Measurements from ENCODE around the gene CORO7. TPM values are rescaled to one million over a fixed set of nuclear protein-coding genes. Genes with fewer than 3 reads are reported as not detected.

CORO7 gene
- total RNA-seq, 1 donor = 17.7 TPM

DNA sequence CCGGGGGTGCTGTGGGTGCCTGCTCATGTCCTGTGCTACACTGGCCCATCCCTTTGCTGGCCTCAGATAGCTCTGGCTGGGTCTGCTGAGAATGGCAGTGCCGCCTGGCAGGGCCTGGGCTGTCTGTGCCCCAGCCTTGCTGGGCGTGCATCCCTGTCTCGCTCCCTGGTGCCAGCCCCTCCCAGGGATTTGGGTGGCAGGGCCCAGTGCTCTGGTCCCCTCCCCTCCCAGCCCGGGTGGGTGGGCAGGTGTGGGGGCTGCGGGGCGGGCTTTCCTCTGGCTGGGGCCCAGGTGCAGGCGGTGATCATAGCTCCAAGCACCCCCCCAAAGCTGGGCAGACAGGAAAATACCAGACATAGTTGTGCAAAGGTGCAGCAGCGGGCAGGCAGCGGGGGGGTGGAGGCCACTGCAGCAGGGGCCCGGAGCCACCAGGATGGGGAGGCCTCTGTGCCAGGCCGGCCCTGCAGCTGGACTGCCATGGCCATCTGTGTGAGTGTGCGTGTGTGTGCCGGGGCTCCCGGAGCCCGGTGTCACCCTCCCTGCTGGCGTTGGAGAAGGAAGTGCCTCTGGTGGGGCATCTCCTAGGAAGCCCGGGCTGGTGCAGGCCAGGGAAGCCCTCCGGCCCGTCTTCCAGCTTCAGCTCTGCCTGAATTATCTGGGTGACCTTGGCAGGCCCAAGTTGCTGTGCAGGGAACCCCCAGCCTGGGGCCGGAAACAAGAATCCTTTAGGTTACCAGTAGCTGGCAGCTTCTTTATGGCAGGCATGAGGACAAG is 93.1 kb downstream of the CORO7 start:
- no peaks in the 10 kb centered on the region for H3K9me3 ChIP-seq (ENCODE audit: low read depth, low read length)
- TF ChIP-seq, protein P1, sequence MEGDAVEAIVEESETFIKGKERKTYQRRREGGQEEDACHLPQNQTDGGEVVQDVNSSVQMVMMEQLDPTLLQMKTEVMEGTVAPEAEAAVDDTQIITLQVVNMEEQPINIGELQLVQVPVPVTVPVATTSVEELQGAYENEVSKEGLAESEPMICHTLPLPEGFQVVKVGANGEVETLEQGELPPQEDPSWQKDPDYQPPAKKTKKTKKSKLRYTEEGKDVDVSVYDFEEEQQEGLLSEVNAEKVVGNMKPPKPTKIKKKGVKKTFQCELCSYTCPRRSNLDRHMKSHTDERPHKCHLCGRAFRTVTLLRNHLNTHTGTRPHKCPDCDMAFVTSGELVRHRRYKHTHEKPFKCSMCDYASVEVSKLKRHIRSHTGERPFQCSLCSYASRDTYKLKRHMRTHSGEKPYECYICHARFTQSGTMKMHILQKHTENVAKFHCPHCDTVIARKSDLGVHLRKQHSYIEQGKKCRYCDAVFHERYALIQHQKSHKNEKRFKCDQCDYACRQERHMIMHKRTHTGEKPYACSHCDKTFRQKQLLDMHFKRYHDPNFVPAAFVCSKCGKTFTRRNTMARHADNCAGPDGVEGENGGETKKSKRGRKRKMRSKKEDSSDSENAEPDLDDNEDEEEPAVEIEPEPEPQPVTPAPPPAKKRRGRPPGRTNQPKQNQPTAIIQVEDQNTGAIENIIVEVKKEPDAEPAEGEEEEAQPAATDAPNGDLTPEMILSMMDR (IDR thresholded peaks at IDR 0.05; ENCODE audit: extremely low read depth, low read depth, low read length) = no peak
- no peak overlapping the region for H3K27ac ChIP-seq (ENCODE audit: low read depth, low read length)
- no peaks in the 10 kb centered on the region for H3K27me3 ChIP-seq (ENCODE audit: insufficient read depth, low read length)
- H4K20me1 ChIP-seq (ENCODE audit: insufficient read depth, low read length) = peaks cover 75% of the 10 kb centered on the region
- H3K4me2 ChIP-seq (ENCODE audit: insufficient read depth, low read length) = peak overlapping the region; percentile 33
- peaks cover 94% of the 10 kb centered on the region for H3K79me2 ChIP-seq (ENCODE audit: insufficient read depth, low read length)
- H2AFZ ChIP-seq (ENCODE audit: low read length) = no peak overlapping the region
- H3K36me3 ChIP-seq (ENCODE audit: insufficient read depth, low read length) = no peaks in the 10 kb centered on the region
- no peak overlapping the region for H3K4me3 ChIP-seq (ENCODE audit: insufficient read depth, low read length)
- peaks cover 43% of the 10 kb centered on the region for H3K4me1 ChIP-seq (ENCODE audit: insufficient read depth, low read length)
- DNase-seq (ENCODE audit: insufficient read length, low spot score, missing footprints) = peak; percentile 89

DNA sequence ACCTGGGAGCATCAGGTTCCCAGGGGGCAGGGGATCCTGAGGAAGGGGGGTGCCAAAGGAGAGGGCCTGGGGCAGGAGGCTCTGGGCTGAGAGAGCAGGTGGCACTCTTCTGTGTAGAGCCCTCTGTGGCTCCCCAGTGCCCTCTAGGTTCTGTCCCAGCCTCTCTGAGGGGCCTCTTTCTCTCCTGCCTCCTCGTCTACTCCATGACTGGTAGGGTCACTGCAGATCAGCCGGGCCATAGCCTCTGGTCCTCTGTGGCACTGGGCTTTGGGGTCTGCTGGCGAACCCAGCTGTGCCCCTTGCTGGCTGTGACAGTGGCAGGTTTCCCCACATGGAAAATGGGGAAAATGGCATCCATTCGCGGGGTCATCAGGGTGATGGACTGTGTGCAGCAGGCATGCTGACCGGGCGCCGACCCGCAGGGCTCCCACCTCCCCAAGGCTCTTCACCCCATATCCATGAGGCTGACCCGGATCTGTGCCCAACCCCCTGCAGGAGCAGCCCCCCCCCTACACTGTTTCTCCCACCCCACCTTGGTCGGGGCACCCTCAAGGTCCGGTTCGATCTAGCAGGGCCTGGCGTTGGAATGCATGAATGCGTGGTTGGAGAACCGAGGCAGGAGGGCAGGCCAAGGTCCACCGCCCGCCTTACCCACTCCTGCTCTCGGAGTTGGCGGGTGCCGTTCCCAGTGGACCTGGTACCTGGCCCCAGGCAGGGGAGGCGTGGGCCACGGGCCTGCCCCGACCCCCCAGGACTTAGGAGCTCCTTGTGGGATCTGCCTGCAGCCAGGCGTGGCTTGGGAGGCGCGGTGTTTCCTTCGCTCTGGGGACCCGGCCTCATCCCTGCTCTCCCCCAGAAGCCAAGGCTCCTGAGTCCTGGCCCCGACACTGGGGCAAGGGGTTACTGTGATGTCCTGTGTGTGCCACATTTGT is 94.0 kb downstream of the CORO7 start:
- no peaks in the 10 kb centered on the region for H3K27me3 ChIP-seq (ENCODE audit: insufficient read depth, low read length)
- no peak overlapping the region for H3K27ac ChIP-seq (ENCODE audit: low read depth, low read length)
- H3K4me1 ChIP-seq (ENCODE audit: insufficient read depth, low read length) = peaks cover 47% of the 10 kb centered on the region
- no peaks in the 10 kb centered on the region for H3K36me3 ChIP-seq (ENCODE audit: insufficient read depth, low read length)
- TF ChIP-seq, protein P1 (IDR thresholded peaks at IDR 0.05; ENCODE audit: extremely low read depth, low read depth, low read length) = no peak
- H3K9me3 ChIP-seq (ENCODE audit: low read depth, low read length) = no peaks in the 10 kb centered on the region
- no peak overlapping the region for H3K4me3 ChIP-seq (ENCODE audit: insufficient read depth, low read length)
- H2AFZ ChIP-seq (ENCODE audit: low read length) = no peak overlapping the region
- peaks cover 81% of the 10 kb centered on the region for H4K20me1 ChIP-seq (ENCODE audit: insufficient read depth, low read length)
- H3K4me2 ChIP-seq (ENCODE audit: insufficient read depth, low read length) = no peak overlapping the region
- H3K79me2 ChIP-seq (ENCODE audit: insufficient read depth, low read length) = peaks cover 97% of the 10 kb centered on the region
- peak; percentile 86 for DNase-seq (ENCODE audit: insufficient read length, low spot score, missing footprints)

GRCh38 chr16:4321286-4322120 is 94.9 kb downstream of the CORO7 start:
- no peaks in the 10 kb centered on the region for H3K9me3 ChIP-seq (ENCODE audit: low read depth, low read length)
- H3K4me1 ChIP-seq (ENCODE audit: insufficient read depth, low read length) = peaks cover 54% of the 10 kb centered on the region
- no peaks in the 10 kb centered on the region for H3K36me3 ChIP-seq (ENCODE audit: insufficient read depth, low read length)
- no peak overlapping the region for H3K4me2 ChIP-seq (ENCODE audit: insufficient read depth, low read length)
- no peaks in the 10 kb centered on the region for H3K27me3 ChIP-seq (ENCODE audit: insufficient read depth, low read length)
- peaks cover 97% of the 10 kb centered on the region for H3K79me2 ChIP-seq (ENCODE audit: insufficient read depth, low read length)
- H3K27ac ChIP-seq (ENCODE audit: low read depth, low read length) = no peak overlapping the region
- TF ChIP-seq, protein P1 (IDR thresholded peaks at IDR 0.05; ENCODE audit: extremely low read depth, low read depth, low read length) = no peak
- DNase-seq (ENCODE audit: insufficient read length, low spot score, missing footprints) = peak; percentile 69
- no peak overlapping the region for H3K4me3 ChIP-seq (ENCODE audit: insufficient read depth, low read length)
- H4K20me1 ChIP-seq (ENCODE audit: insufficient read depth, low read length) = peaks cover 83% of the 10 kb centered on the region
- H2AFZ ChIP-seq (ENCODE audit: low read length) = no peak overlapping the region
